Measurements from ENCODE around the gene SYT7. TPM values are rescaled to one million over a fixed set of nuclear protein-coding genes. Genes with fewer than 3 reads are reported as not detected.

SYT7 gene
- total and polyA plus RNA-seq, 10 donors = 0.14 to 5.3 (median 2.3) TPM

- intact Hi-C loops (cut with DNase I; ENCODE audit: low total_unique reads) = no loop called here
- H3K27me3 ChIP-seq (replicated peaks in 1 of 7) = peaks cover 0 to 64% (median 10%) of the 10 kb centered on the region in 7 donors
- H3K36me3 ChIP-seq = no peaks in the 10 kb centered on the region
- H3K4me1 ChIP-seq = peaks cover 9 to 23% (median 18%) of the 10 kb centered on the region in 6 donors
- 50 to 73% (median 61%) methylated on average over 8 to 13 of the region's 13 CpGs for WGBS, 5 donors
- H3K4me3 ChIP-seq = peak overlapping the region in 5 of 8 donors; percentile 18 to 73 (median 46)
- no peak for TF ChIP-seq POLR2A (IDR thresholded peaks at IDR 0.05)
- TF ChIP-seq POLR2AphosphoS5 (IDR thresholded peaks at IDR 0.05) = no peak
- no peak for TF ChIP-seq CTCF (IDR thresholded peaks at IDR 0.05 in 8 of 11, conservative IDR thresholded peaks at IDR 0.05 in 3 of 11)
- no peaks in the 10 kb centered on the region for H3K9me3 ChIP-seq
- no peak overlapping the region for H3K27ac ChIP-seq
- no peak for DNase-seq
Observed at GRCh38 chr11:61586792-61587430, 6.0 kb upstream of the SYT7 start.

GRCh38 chr11:61585115-61585514 is 4.2 kb upstream of the SYT7 start:
- Histone ChIP-seq H3K36me3 (no peaks in the 10 kb centered on the region), H3K27me3 (replicated peaks in 1 of 7) (peaks cover 3 to 75% (median 15%) of the 10 kb centered on the region in 7 donors), H3K9me3 (no peaks in the 10 kb centered on the region), H3K27ac (no peak overlapping the region), H3K4me1 (peaks cover 16 to 35% (median 30%) of the 10 kb centered on the region in 6 donors), H3K4me3 (no peak overlapping the region)
- WGBS, 5 donors = 76 to 87% (median 79%) methylated on average over 3 of the region's 3 CpGs
- intact Hi-C loops (cut with DNase I; ENCODE audit: low total_unique reads) = no loop called here
- no peak for DNase-seq
- no peak for TF ChIP-seq POLR2AphosphoS5 (IDR thresholded peaks at IDR 0.05)

- Histone ChIP-seq H3K4me3 (peak overlapping the region in 1 of 8 donors; percentile 77), H3K36me3 (no peaks in the 10 kb centered on the region), H3K27me3 (replicated peaks in 1 of 7) (peaks cover 3 to 64% (median 17%) of the 10 kb centered on the region in 7 donors), H3K27ac (no peak overlapping the region), H3K4me1 (peaks cover 4 to 35% (median 22%) of the 10 kb centered on the region in 6 donors), H3K9me3 (no peaks in the 10 kb centered on the region)
- no peak for TF ChIP-seq POLR2AphosphoS5 (IDR thresholded peaks at IDR 0.05)
- no peak for TF ChIP-seq POLR2A (IDR thresholded peaks at IDR 0.05)
- TF ChIP-seq CTCF (IDR thresholded peaks at IDR 0.05 in 8 of 11, conservative IDR thresholded peaks at IDR 0.05 in 3 of 11) = no peak
- WGBS, 5 donors = 33 to 59% (median 45%) methylated on average over 2 of the region's 2 CpGs
- no peak for DNase-seq
- intact Hi-C loops (cut with DNase I; ENCODE audit: low total_unique reads) = no loop called here
Observed at GRCh38 chr11:61581931-61582330, 1.1 kb upstream of the SYT7 start.

GRCh38 chr11:61580271-61580888 is 496 bp downstream of the SYT7 start:
- intact Hi-C loops (cut with DNase I; ENCODE audit: low total_unique reads) = no loop called here
- H3K27me3 ChIP-seq (replicated peaks in 1 of 7) = peaks cover 3 to 64% (median 17%) of the 10 kb centered on the region in 7 donors
- DNase-seq = peak; percentile 83
- H3K4me3 ChIP-seq = peak overlapping the region; percentile 18 to 77 (median 46)
- no peaks in the 10 kb centered on the region for H3K9me3 ChIP-seq
- H3K36me3 ChIP-seq = no peaks in the 10 kb centered on the region
- H3K27ac ChIP-seq = peak overlapping the region in 1 of 8 donors; percentile 91
- H3K4me1 ChIP-seq = peaks cover 4 to 35% (median 22%) of the 10 kb centered on the region in 6 donors
- no peak for TF ChIP-seq CTCF (IDR thresholded peaks at IDR 0.05 in 8 of 11, conservative IDR thresholded peaks at IDR 0.05 in 3 of 11)
- TF ChIP-seq POLR2AphosphoS5 (IDR thresholded peaks at IDR 0.05) = no peak
- TF ChIP-seq POLR2A (IDR thresholded peaks at IDR 0.05) = no peak
- 4 to 8% (median 4%) methylated on average over 6 to 60 of the region's 60 CpGs for WGBS, 5 donors

Data from spleen (tissue), 11 donors.